Glomerular endothelial cell (primary cell): Measurements from ENCODE around the gene CCNA2. TPM values are rescaled to one million over a fixed set of nuclear protein-coding genes. Genes with fewer than 3 reads are reported as not detected.

ENCODE experiments used
- DNase-seq: peaks from one replicate; pipeline ENCODE4 v3.0.0-alpha.2; 2011; ENCODE audit warnings: low read depth, low spot score; ENCODE audit errors: extremely low read depth
- total RNA-seq: library from RNA; depleted of rRNA; stranded (reverse); fragments of >200 nt; gene quantifications from 2 replicates; pipeline ENCODE4 v1.2.3, GENCODE V29; 2015

Gene CCNA2
- total RNA-seq, 1 donor from 2014 or later, result 24.0 TPM

DNA sequence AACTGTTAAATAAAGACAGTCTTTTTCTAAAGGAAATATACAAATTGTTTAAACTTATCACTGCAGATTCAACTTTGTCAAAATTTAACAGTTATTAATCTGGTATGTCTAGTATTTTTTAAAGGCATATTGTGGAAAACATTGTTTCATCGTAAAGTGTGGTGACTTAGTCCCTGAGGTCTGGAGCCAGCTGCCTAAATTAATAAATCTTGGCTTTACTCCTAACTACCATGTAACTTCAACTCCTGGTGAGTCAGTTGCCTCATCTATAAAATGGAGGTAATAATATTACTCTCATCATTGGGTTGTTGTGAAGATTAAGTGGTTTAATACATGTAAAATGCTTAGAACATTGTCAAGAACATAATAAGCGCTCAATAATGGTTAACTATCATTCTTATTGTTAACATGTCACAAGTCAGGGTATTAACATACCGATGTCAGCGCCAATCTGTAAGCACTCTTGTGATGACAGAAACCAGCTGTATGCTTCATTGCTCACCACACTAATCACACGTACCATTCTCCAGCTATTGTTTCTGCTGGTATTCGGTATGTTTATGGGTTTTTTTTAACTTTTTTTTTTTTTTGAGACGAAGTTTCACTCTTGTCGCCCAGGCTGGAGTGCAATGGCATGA, 44.6 kb downstream of the CCNA2 start:
- DNase-seq, result no peak

DNA sequence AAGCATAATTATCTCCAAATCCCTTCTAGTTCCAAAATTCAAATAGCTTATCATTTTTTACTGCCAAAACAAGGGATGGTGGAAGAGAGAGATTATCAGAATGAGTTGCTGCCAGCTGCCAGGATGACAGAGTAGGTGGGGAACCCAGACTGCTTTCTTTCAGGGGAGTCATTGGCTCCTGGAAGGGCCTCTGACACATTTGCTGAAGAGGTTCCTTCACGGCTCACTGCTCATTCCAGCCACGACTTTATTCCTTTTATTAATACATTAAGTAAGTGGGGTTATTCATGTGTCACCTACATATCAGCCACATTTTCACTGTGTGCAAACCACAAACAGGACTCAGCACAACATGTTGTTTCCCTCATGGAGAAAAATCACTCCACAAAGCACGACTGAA, 46.1 kb downstream of the CCNA2 start:
- no peak for DNase-seq

- DNase-seq, result no peak
Measured at GRCh38 chr4:121776610-121777401, 46.9 kb downstream of the CCNA2 start.

GRCh38 chr4:121773883-121774282, 49.8 kb downstream of the CCNA2 start:
- no peak for DNase-seq

DNA sequence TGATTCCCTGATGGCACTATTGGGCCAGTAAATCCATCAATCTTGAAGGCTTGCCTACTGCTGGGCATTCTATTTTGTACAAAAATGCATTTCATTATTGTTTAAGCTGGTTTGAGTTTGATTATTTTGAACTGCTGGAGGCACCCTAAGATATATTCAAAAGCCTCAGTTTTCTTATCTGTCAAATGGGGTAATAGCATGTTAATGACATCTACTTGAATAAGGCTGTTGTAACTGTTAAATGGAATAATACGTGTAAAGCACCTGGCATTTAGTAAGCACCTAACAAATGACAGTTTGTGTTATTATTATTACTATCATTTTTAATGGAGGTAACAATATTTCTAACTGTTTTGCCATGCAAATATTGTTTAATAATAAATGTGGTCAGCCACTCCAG, 51.8 kb downstream of the CCNA2 start:
- no peak for DNase-seq

GRCh38 chr4:121769341-121769740, 54.3 kb downstream of the CCNA2 start:
- no peak for DNase-seq

- DNase-seq, result no peak
Measured at GRCh38 chr4:121767166-121767565, 56.5 kb downstream of the CCNA2 start.

Other genes with a start within 250 kb of the CCNA2 start
- gene ANXA5, start 126.9 kb downstream of the CCNA2 start, total RNA-seq, result 495 and 521 TPM in 2 replicates
- 0.18 TPM in 1 of 2 replicates, not detected in the other for gene SMIM43, start 58.7 kb downstream of the CCNA2 start, total RNA-seq
- gene EXOSC9, start 22.6 kb downstream of the CCNA2 start, total RNA-seq, result 27.8 and 32.0 TPM in 2 replicates
- gene BBS7, start 46.6 kb upstream of the CCNA2 start, total RNA-seq, result 11.1 and 21.4 TPM in 2 replicates
- 0.18 TPM in 1 of 2 replicates, not detected in the other for gene TRPC3, start 128.2 kb upstream of the CCNA2 start, total RNA-seq